ENCODE results near the gene SPP2.

GRCh38 chr2:234095301-234095700 is 44.8 kb downstream of the SPP2 start:
- TF ChIP-seq EP300 (IDR thresholded peaks at IDR 0.05) (no peak), CTCF (IDR thresholded peaks at IDR 0.05) (no peak)
